ENCODE measurements around the gene DCAF17.
A peak's percentile ranks its signal among the peaks of the same experiment; 100 is the strongest.
"Not testable (repeated sequence)": the region's sequence is repeated elsewhere in the genome, so short reads cannot be mapped to it uniquely, and the experiment has no call there.

DCAF17 gene

DNA sequence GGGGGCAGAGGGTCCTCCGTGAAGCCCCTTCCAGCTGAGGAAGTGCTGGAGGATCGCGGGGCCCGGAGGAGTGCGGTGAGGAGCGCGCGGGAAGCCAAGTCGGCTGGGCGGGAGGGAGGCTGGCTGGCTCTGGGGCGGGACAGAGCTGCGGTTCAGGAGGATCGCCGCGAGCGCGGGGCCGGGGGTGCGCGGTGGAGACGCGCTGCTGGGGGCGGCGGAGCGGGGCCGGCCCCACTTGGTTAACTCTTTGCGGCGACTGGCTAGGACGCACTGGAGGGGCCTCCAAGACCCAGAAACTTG is 88.7 kb downstream of the DCAF17 start:
- TF ChIP-seq, protein P1, sequence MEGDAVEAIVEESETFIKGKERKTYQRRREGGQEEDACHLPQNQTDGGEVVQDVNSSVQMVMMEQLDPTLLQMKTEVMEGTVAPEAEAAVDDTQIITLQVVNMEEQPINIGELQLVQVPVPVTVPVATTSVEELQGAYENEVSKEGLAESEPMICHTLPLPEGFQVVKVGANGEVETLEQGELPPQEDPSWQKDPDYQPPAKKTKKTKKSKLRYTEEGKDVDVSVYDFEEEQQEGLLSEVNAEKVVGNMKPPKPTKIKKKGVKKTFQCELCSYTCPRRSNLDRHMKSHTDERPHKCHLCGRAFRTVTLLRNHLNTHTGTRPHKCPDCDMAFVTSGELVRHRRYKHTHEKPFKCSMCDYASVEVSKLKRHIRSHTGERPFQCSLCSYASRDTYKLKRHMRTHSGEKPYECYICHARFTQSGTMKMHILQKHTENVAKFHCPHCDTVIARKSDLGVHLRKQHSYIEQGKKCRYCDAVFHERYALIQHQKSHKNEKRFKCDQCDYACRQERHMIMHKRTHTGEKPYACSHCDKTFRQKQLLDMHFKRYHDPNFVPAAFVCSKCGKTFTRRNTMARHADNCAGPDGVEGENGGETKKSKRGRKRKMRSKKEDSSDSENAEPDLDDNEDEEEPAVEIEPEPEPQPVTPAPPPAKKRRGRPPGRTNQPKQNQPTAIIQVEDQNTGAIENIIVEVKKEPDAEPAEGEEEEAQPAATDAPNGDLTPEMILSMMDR (IDR thresholded peaks at IDR 0.05; ENCODE audit: control insufficient read depth, insufficient read depth, low read depth, low read length, missing control alignments), result no peak
- H3K4me3 ChIP-seq (ENCODE audit: control insufficient read depth, low read depth, low read length), result peak overlapping the region; percentile 82
- no peak for DNase-seq (ENCODE audit: low read depth)

DNA sequence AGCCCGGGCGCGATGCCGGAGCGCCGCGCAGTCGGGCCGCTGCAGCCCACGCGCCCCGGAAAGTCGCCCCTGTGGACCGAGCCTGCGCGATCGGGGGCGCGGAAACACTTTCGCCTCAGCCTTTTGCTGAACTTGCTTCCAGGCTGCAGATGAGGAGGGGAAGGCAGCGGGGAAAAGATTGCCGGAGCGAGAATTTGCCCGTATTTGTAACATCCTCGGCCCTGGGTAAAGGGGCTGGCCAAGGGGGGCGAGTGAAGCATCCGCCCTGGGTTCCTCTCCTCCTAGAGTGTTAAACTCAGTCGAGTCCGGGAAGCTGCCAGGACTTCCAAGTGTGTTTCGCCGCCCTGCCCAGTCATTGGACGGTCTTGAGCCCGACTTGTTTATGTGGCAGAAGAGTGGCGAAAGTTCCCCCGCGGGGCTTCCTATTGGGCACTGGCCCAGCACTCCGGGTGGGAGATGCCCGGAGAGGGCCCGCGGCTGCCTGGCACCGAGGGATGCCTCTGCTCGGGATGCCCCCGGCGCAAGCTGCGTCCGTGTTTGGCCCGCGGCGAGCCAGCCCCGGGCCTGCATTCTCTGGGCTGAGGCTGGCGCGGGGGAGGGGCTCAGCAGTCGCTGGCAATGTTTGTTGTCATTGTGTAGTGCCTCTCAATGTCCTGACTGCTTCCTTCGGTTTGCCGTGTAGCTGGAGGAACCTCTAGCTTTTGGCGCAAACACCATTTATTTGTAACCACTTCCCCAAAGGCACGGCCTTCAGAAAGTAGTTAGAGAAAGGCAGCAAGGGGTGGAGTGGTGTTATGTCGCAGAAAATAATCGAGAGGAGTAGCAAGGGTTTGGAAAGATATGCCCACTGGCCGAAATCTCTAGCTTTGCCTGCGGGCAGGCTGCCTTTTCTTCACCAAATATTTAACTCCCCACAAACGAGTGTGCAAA is 89.3 kb downstream of the DCAF17 start:
- peak overlapping the region; percentile 82 for H3K4me3 ChIP-seq (ENCODE audit: control insufficient read depth, low read depth, low read length)
- no peak for DNase-seq (ENCODE audit: low read depth)
- TF ChIP-seq, protein P1 (IDR thresholded peaks at IDR 0.05; ENCODE audit: control insufficient read depth, insufficient read depth, low read depth, low read length, missing control alignments), result no peak

DNA sequence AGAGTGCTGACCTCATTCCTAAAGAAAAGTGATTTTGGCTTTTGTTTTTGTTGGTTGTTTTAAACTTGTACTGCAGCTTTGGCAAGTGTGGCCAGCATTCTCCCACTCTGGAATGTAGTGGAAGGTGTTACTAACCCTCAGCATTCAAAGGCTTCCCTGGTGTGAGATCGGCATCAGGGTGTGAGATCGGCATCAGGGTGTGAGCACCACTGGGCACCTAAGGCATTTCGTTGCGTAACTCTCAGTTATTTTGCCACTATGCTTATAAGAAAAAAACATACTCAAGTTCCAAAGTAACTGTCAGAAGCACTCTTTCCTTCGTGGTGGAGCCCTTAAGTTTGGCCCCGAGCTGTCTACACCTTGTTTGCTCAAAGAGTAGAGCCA is 90.0 kb downstream of the DCAF17 start:
- peak overlapping the region; percentile 82 for H3K4me3 ChIP-seq (ENCODE audit: control insufficient read depth, low read depth, low read length)
- no peak for DNase-seq (ENCODE audit: low read depth)
- TF ChIP-seq, protein P1 (IDR thresholded peaks at IDR 0.05; ENCODE audit: control insufficient read depth, insufficient read depth, low read depth, low read length, missing control alignments), result no peak

DNA sequence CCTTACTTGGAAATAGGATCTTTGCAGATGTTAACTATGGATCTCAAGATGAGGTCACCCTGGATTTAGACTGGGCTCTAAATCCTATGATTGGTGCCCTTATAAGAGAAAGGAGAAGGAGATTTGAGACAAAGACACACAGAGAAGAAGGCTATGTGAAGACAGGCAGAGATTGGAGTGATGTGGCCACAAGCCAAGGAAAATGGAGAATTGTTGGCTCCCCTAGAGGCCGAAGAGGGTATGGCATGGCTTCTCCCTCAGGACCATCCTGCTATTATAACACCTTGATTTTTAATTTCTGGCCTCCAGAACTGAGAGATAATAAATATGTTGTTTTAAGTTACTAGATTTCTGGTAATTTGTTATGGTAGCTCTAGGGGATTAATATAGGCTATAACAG is 95.9 kb downstream of the DCAF17 start:
- TF ChIP-seq, protein P1 (IDR thresholded peaks at IDR 0.05; ENCODE audit: control insufficient read depth, insufficient read depth, low read depth, low read length, missing control alignments), result peak; percentile 52
- H3K4me3 ChIP-seq (ENCODE audit: control insufficient read depth, low read depth, low read length), result no peak overlapping the region
- DNase-seq (ENCODE audit: low read depth), result no peak

DNA sequence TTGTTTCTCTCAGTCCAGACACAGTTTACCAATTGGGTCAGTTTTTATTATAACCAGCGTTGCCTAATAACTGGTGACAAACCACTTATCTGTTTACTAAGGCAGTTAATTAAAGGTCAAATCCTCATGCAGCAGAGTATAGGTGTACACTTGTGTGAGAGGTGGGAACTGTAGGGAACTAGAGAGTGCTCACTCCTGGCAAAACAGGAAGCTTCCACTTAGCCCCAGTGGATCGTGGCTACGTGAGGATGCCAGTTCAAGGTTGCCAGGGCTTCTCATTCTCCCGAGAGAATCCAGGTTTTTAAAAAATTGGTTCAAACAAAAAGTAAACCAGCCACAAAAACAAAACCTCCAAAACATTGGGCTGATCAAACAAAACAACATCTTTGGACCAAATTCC is 96.4 kb downstream of the DCAF17 start:
- DNase-seq (ENCODE audit: low read depth), result no peak
- TF ChIP-seq, protein P1 (IDR thresholded peaks at IDR 0.05; ENCODE audit: control insufficient read depth, insufficient read depth, low read depth, low read length, missing control alignments), result no peak
- no peak overlapping the region for H3K4me3 ChIP-seq (ENCODE audit: control insufficient read depth, low read depth, low read length)

DNA sequence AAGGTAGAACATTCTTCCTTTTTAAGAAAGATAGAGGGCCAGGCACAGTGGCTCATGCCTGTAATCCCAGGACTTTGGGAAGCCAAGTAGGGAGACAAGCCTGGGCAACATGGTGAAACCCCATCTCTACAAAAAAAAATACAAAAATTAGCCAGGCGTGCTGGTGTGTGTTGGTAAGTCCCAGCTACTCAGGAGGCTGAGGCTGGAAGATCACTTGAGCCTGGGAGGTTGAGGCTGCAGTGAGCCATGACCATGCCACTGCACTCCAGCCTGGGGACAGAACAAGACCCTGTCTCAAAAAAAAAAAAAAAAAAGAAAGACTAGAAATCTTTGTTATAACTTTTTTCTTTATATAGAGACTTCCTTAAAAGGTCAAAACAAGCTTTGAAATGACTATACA is 96.8 kb downstream of the DCAF17 start:
- H3K4me3 ChIP-seq (ENCODE audit: control insufficient read depth, low read depth, low read length), result not testable (repeated sequence)

DNA sequence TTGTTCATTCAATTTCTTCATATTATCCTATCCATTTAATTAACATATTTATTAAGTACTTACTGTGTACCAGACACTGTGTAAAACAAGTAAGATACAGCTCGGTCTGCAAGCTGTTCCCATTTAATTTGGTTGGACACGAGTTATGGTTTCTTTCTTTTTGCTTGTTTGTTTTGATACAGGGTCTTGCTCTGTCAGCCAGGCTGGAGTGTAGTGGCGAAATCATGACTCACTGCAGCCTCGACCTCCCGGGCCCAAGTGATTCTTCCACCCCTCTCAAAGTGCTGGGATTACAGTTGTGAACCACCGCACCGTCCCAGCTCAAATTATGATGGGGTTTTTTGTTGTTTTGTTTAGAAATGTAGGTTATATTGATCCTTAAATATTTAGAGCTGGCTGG is 97.3 kb downstream of the DCAF17 start:
- TF ChIP-seq, protein P1 (IDR thresholded peaks at IDR 0.05; ENCODE audit: control insufficient read depth, insufficient read depth, low read depth, low read length, missing control alignments), result no peak
- DNase-seq (ENCODE audit: low read depth), result no peak
- no peak overlapping the region; the same call in 1 of the 2 replicates for H3K4me3 ChIP-seq (ENCODE audit: control insufficient read depth, low read depth, low read length)

More for the DNA sequence above, 96.8 kb downstream of the DCAF17 start:
- not testable (repeated sequence) for DNase-seq (ENCODE audit: low read depth)
